GM21360 (cell line): ENCODE data around the gene NDUFAF4.

ENCODE experiments used
- ATAC-seq: cut with Tn5 transposase; IDR thresholded peaks from one replicate; pipeline ENCODE4 v1.9.1; 2021; ENCODE audit warnings: mild to moderate bottlenecking, moderate library complexity; ENCODE audit not compliant: unreplicated experiment

The NDUFAF4 gene

DNA sequence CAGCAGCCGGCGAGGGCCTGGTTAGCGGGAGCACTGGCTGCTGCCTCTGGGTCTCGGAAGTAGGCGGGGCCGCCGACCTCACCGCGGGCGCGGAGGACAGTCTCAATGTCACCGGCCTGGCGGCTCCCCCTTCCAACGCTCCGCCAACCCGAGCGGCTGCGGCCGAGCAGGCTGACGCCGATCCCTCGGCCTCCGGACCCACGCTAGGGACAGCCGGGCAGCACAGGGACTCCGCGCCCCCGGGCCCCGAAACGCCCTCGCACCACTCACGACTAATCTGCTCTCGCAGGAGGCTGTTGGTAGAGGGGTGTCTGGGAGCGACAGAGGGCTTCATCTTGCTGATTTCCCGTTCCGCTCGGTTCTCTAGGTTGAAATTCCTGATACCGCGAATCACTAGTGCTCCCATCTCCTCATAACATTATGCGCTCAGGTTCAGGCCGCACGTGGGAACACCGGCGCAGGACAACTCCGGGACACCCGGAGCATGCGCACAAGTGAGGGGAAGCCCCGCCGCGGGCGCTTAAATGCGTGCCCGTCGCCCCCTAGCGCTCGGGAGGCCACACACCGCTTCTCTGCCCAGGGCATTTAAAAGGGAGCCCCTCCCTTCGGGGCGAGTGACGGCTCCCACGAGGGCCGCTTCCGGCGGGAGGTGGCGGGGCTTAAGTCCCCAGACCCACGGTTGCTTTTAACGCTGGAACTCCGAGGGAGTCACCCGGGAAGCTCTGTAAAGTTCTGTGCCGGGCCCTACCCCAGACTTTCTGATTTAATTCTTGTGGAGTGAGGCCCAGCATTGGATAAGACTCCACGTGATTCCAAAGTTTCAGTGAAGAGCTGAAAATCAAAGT, at the start of gene NDUFAF4:
Gene NDUFAF4 (minus strand): TSS at position 496 of the 845 bp plus-strand sequence. CDS start 90 bp downstream, at position 406.
- peak; percentile 90 for ATAC-seq

- ATAC-seq, result peak; percentile 96
Measured at GRCh38 chr6:96947055-96947454, 49.4 kb upstream of the NDUFAF4 start.

DNA sequence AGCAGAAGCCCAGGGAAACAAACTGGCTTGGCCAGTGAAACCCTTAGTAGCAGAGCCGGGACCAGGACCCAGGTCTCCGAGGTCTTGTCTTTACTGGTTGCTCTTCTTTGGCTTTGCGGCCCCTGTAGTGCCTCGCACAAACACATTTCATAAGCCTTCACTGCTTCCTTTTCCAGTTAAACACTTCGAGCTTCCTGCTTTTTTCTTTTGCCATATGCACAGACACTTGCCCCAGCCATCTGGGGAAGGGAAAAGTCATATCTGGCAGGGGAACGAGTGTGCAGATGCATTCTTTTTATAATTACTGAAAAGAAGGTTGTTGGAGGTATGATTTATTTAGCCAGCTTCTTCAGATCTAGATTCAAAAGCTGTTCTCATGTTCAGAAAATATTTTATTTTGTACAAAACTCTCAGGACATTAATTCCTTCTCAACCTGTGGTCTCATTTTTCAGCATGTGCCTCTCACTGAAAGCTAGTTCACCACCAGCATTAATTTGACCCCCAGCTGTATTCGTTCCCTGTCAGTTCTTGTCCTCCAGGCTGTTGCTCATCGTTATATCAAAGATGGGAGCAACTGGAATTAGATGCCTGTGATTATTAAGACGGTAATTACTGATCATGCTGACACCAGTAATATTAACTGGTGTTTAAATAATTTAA, 46.0 kb upstream of the NDUFAF4 start:
- ATAC-seq, result no peak

- no peak for ATAC-seq
Measured at GRCh38 chr6:96942676-96943075, 45.0 kb upstream of the NDUFAF4 start.

DNA sequence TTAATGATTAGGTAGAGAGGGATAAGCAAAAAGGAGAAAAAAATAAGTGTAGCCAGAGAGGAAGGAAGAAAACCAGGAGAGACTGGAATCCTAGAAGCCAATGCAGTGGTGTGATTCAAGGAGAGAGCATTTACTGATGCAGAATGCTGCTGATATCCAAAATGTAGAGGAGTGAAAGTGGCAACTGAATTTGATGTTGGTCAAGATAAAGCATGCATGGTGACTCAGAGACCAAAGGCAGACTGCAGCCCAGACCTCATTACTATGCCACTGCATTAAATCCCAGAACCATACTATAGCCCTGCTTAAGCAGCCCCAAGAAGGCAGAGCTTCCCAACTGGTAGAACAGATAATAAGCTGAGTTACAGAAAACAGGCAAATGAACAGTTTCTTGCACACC, 42.6 kb upstream of the NDUFAF4 start:
- no peak for ATAC-seq

- no peak for ATAC-seq
Measured at GRCh38 chr6:96939007-96939805, 41.5 kb upstream of the NDUFAF4 start.

GRCh38 chr6:96934087-96934486, 36.4 kb upstream of the NDUFAF4 start:
- no peak for ATAC-seq

GRCh38 chr6:96931198-96931597, 33.5 kb upstream of the NDUFAF4 start:
- ATAC-seq, result no peak

GRCh38 chr6:96929741-96930140, 32.0 kb upstream of the NDUFAF4 start:
- no peak for ATAC-seq

DNA sequence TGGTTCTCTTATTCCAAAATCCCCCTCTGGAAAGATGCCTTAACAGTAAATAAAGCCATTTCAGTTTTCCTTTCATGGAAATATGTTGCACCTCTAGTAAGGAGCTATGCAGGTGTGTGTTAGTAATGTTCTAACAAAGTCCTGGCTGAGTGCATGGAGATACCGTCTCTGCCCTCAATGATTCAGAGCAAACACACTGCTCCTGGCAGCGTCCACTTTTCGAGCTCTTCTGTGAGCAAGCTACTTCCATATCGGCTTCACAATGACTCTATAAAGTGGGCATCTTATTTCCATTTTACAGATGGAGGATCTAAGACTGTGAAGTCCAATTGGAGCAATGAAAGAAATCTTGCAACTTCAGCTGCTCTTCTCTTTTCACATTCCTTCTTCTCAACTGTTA, 30.0 kb upstream of the NDUFAF4 start:
- ATAC-seq, result no peak

GRCh38 chr6:96926425-96926824, 28.7 kb upstream of the NDUFAF4 start:
- no peak for ATAC-seq

DNA sequence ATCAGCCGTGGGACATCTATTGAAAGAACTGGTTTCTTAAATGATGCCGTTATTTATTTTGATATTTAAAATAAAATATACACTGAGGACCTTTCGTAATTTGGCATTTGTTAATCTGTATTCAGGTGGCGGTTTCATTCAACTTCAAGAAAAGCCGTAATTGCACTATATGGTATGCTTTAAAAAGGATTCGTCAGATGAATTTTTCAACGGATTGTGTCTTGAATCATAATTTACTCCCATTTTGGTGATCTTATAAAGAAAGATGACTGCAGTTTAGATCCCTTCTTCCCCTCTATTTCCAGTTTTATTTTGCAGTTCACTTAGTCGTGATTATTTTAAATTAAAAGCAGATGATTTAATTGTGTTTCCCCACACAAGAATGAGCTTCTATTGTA, 27.6 kb upstream of the NDUFAF4 start:
- ATAC-seq, result no peak

DNA sequence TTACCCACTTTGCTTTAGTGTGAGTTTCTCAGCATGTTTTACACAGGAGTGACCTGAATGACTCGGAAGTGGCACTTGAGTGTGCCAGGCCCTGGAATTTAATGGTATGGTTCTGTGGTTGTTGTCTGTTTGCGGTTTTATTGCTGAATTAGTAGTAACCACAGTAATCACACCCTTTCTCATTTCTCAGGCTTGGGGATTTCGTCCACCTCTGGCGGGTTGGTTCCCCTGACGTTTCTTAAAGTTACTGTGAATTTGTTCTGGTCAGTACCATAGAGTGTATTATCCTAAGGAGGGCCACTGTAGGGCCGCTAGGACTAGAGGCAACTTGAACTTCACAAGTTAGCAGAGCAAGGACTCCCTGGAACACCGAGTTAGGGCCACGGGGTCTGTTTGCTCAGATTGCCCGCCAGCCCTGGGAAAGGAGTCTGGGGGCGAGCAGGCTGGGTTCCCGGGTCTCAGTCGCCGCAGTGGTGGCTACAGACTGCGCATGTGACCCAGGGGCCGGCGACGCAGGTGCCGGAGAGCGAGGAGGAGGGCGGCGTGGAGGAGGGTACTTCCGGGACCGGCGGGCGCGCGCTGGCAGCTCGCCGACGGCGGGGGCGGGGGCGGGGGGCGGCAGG, 26.3 kb upstream of the NDUFAF4 start:
- peak; percentile 71 for ATAC-seq

- no peak for ATAC-seq
Measured at GRCh38 chr6:96923400-96923799, 25.7 kb upstream of the NDUFAF4 start.

DNA sequence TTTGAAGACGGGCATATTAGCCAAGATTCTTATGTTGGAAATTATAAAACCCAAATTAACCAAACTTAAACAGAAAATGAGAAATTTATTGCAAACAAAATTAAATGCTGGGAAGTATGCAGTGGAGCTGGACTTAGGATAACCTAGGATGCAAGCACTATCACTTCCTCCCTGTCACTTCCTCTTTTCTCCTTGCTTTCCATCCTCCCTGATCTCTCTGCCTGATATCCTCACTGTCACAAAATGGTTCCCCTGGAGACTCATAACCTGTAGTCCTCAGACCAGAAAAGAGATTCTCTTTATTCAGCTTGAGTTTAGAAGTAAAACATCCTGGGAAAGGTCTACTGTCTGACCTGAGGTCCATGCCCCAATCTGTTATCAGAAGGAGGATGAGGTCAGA, 19.4 kb upstream of the NDUFAF4 start:
- ATAC-seq, result no peak

DNA sequence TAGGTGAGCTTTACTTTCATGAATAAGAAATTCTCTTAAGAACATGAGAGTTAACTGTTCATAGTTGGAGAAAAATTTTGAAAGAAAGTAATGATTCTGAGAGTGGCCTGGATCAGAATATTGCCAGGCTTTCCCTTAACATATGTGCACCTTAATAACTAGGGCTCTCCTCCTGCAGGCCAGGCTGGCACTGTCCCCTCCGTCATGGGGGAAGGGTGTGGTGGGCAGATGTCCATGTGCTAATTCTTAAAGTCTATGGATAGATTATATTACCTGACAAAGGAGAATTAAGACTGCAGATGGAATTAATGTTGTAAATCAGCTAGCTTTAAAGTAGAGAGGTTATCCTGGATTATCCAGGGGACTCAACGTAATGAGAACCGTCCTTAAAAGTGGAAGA, 15.9 kb upstream of the NDUFAF4 start:
- no peak for ATAC-seq

- ATAC-seq, result no peak
Measured at GRCh38 chr6:96911751-96912150, 14.1 kb upstream of the NDUFAF4 start.

- no peak for ATAC-seq
Measured at GRCh38 chr6:96911171-96911570, 13.5 kb upstream of the NDUFAF4 start.

DNA sequence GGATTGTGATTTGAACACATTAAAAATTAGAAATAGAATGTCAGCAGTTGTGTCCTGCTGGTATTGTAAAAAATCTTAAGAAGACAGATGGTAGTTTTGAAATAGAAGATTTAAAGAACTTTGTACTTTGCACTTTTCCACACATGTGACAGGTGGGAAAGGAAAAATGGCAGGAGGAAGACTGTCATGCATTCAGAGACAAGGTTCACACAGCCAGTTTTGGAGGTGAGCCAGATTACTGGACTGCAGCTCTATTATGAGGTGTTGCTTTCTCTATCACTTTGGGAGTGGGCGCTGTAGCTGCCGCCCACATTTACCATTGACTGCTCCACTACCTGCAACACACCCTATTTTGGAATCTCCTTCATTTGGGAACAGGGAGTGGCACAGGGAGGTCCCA, 12.1 kb upstream of the NDUFAF4 start:
- ATAC-seq, result no peak

GRCh38 chr6:96907498-96907897, 9.8 kb upstream of the NDUFAF4 start:
- peak; percentile 98 for ATAC-seq

DNA sequence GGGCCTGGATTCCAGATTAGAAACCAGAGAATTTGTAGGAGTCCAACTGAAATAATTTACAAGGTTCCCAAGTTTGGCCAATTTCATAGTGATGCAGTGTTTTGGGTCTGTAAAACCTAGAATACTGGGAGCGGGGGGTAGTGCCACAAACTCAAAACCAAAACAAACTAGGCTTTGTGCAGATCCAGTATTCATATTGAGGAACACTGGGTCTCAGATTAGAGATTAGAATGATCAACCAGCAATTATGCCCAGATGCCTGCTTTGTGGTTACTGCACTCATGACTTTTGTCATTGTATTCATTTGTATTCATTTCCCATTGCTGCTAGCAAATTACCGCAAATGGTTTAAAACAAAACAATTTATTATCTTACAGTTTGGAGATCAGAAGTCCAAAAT, 3.2 kb upstream of the NDUFAF4 start:
- no peak for ATAC-seq
